Stimulated activated CD8-positive, alpha-beta memory T cell treated with anti-CD3 and anti-CD28 coated beads, Interleukin-12 subunit alpha, Interleukin-12 subunit beta, amount 100 ng/mL, for 1 hour (primary cell): ENCODE results near the gene ALK.
"Not testable (repeated sequence)": the region's sequence is repeated elsewhere in the genome, so short reads cannot be mapped to it uniquely, and the experiment has no call there.

Experiments
- DNase-seq: peaks from one replicate; pipeline ENCODE4 v3.0.0-alpha.2; 2020; ENCODE audit warnings: low read depth

The ALK gene

DNA sequence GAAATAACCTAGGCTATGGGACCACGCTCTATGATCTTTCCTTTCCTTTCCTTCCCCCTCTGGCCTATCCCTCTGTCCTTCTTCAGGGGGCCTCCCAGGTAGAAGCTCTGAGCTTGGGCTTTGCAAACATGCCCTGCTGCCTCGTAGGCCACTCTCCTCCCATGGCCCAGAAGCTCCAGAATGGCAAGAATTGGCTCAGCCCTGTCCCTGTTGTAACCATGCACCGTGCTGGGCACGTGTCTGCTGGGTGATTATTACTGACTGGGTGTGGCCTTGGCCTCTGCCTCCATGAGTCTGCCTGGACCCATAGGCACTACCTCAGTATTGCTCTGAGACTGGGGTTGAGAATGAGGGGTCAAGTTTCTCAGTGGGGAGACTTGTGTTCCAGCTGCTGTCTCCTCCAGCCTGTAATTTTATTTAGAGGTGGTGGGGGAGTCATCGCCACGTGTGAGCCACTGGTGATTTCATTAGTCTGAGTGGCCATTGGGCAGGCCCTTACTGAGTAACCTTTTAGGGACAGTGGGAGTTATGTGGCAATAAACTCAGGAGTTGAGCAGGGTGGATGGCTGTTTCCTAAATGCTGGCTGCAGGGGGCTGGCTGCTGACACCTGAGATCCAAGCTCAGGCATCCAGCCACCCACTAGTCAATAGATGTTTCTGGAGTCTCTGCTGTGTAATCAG, 648.2 kb downstream of the ALK start:
- no peak for DNase-seq

GRCh38 chr2:29272311-29272710, 649.1 kb downstream of the ALK start:
- DNase-seq = no peak

DNA sequence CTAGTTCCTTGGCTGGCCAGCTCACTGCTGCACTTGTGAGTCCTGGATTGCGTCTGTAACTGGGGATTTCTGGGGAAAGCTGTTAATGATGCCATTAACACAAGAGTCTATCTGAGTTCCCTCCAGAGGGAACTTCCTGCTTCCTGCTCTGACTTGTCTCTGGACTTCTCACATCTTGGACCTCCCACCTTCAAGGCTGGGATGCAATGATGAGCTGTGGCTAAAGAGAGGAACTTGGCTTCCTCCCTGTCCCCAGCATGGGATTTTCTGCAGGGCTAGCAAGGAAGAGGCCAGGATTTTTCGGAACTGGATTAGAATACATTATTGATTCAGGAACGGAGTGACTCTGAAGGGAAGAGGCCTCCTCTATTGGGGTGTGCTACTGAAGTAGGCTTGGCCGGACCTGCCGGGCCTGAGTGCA, 650.7 kb downstream of the ALK start:
- no peak for DNase-seq

- no peak for DNase-seq
Observed at GRCh38 chr2:29269765-29270109, 651.6 kb downstream of the ALK start.

DNA sequence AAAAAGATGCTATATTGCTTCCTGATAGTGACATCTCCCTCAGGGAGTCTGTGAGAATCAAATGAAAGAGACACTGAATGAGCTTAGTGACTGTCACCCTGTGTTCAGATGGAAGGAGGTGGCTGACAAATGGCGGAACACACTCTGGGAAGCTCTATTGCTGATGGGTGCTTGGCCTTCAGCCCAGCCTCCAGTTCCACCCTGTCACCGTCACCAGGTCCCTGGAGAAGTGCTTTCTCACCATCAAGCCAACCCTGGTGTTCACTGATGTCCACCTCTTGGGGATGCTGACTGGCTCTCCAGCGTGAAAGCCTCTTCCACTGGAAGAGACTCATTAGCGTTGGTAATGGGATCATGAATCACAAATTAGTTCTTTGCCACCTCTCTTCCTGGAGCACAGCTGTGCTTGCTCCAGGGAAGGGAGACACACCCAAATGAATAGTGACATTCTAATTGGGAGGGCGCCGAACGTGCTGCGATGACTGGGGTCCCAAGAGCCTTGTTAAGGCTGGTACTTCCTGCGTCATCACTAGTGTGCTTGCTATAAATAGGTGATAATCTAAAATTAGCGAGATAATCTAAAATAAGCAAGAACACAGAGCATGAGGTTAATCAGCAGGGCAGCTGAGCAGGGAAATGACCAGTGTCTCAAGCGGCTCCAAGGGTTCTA, 652.2 kb downstream of the ALK start:
- DNase-seq = no peak

DNA sequence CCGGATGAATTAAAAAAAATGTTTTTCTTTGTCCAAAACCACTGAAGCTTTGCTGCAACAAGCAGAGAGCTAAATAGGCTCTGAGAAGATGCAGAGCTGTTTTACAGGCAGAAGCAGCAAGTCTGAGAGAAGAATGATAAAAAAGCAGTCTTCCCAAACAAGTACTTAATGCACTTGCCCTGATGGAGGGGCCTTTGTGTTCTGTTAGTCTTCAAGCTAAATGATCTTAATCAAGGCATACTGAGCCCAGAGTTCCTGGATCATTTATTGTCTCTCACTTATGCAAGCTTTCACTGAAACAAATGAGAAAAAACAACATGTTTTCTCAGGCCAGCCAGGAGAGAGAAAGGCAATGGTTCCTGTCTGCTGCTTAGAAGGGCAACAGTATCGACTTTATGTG, 653.7 kb downstream of the ALK start:
- no peak for DNase-seq

GRCh38 chr2:29263886-29264285, 657.5 kb downstream of the ALK start:
- DNase-seq = no peak

- DNase-seq = no peak
Observed at GRCh38 chr2:29262681-29263260, 658.6 kb downstream of the ALK start.

DNA sequence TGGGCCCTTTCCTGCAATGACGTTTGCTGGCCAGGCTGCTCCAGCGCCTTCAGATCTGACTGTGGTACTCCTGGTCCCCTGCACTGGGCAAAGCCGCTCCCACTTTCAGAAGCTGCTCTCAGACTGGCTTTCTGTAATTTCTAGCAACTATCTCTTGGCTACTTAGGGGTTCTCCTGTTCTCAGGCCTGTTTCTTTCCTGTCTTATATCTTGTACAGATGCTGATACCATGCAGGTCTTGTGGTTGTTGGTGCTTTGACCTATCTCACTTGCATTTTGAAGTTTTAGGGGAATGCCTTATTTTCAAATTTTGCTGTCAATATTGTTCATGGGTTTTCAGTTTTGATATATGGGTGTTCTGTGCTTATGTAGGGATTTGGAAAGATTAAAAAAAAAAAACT, 660.4 kb downstream of the ALK start:
- no peak for DNase-seq

GRCh38 chr2:29260142-29260772, 661.1 kb downstream of the ALK start:
- no peak for DNase-seq

GRCh38 chr2:29259221-29259620, 662.2 kb downstream of the ALK start:
- DNase-seq = no peak

GRCh38 chr2:29255004-29255403, 666.4 kb downstream of the ALK start:
- DNase-seq = no peak

GRCh38 chr2:29253495-29254275, 667.7 kb downstream of the ALK start:
- not testable (repeated sequence) for DNase-seq

GRCh38 chr2:29253026-29253425, 668.4 kb downstream of the ALK start:
- no peak for DNase-seq

GRCh38 chr2:29251406-29251805, 670.0 kb downstream of the ALK start:
- DNase-seq = no peak

DNA sequence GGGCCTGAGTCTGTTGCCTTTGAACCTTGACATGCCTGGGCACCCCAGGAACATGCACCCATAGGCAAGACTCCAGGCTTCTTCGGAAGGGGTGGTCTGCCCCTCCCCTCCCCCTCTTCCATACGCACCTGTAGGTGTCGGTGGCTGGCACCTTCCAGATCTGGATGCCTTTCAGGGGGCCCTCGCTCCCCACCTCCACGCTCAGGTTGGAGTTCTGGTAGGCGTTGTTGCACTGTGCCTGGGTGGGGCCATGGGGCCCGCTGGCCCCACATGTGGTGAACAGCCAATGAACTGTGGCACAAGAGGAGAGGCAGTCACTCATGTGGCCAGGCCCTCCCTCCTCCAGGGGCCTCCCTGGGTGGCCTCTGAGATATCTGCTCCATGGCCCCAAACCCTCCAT, 670.4 kb downstream of the ALK start:
- no peak for DNase-seq

DNA sequence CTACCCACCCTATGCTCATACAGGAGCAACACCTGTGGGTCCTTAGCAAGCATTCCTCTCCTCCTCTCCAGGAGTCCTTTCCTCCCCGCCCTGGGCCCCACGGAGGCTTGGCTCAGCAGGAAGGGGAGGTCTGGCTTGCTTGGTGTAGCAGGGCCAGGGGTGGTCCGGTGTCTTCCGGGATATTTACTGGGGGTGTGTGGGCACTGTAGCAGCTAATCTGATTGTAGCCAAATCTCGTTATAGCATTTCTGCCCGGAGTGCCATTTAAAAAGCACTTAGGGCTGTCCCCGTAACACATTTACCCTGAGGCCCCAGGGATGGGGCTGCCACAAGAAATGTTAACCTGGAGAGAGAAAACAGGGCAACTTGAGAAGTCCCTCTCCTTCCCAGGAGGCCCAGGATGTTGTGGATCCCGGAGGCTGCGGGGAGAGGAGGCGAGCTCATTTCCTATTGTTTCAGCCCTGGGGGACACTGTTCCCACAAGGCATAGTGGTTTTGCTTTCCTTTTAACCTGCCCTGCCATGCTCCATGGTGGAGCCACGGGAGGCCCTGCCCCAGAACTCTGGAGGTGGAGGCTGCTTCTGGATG, 671.6 kb downstream of the ALK start:
- no peak for DNase-seq

DNA sequence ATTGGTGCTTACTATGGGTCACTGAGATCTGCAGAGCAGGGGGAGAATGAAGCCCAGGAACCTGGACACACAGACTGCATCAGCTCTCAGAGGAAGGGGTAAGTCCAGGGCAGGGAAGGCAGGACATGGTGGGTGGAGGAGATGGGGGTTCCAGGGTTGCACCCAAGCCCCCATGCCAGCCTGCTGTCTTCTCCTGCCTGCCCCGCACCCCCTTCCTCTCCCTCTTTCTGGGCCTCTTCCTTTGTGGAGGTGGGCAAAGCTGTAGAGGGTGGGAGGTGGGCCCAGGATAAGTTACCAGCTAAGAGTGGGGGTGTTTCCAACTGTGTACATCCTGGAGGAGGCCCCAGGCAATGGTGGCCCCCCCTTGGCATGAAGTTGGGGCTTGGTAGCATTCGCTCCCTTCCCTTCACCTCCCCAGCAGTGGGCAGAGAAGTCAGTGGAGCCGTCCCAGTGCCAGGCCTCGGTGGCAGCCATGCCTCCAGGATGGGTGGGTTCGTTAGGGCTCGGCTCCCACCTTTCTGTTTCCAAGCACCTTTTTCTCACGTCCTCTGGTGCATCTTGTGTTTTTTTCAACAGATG, 674.0 kb downstream of the ALK start:
- no peak for DNase-seq

GRCh38 chr2:29246383-29247300, 674.7 kb downstream of the ALK start:
- DNase-seq = no peak

DNA sequence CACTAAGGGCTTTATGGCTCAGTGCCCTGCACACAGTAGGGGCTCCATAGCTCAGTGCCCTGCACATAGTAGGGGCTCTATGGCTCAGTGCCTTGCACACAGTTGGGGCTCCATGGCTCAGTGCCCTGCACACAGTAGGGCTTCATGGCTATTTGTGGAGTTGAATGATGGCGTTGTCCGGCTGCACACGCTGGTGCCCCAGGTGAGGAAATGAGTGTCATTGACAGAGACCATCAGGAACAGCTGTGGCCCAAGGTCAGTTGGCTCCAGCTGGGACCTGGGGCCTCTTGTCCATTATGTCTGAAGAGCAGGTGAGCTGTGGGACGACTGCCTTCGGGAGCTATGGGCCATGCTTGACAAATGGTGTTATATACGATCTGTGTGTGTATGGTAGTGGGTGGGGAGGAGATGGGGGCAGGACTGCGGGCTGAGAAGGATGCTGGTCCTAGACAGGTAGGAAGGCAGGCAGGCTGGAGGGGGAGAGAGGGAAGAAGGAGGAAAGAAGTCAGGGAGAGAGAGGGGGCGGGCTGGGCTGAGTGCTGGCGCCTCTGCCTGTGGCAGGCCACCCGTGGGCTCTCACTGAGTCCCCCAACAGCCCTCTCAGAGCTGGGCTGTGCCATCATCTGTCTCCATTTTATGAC, 675.5 kb downstream of the ALK start:
- no peak for DNase-seq
